Fibroblast of the conjunctiva (primary cell): ENCODE measurements around the gene MEGF9.
"Not testable (repeated sequence)": the region's sequence is repeated elsewhere in the genome, so short reads cannot be mapped to it uniquely, and the experiment has no call there.

Source experiments
- DNase-seq: peaks from one replicate; pipeline ENCODE4 v3.0.0-alpha.2; 2010; ENCODE audit warnings: low read depth

MEGF9 gene

GRCh38 chr9:120655005-120655622 lies 59.2 kb downstream of the MEGF9 start:
- no peak for DNase-seq

GRCh38 chr9:120654272-120654671 lies 60.0 kb downstream of the MEGF9 start:
- DNase-seq: no peak

GRCh38 chr9:120653762-120654161 lies 60.5 kb downstream of the MEGF9 start:
- no peak for DNase-seq

GRCh38 chr9:120652934-120653333 lies 61.3 kb downstream of the MEGF9 start:
- DNase-seq: no peak

DNA sequence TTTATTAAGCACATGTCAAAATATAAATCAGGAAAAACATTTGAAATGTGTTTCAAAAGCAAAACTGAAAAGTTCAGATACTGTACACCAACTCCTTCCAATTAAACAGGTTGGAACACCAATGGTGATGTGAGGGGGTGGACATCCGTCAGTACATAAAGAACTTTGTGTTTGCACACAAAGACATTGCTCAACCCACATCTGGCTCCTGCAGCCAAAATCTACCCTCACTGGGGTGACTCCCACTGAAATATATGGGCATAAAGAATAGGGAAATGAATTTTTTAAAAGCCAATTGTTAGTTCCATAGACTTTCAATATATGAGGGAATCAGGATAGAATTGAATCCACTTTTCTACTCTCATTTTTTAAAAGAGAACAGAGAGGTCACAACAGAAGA lies 63.9 kb downstream of the MEGF9 start:
- DNase-seq: no peak

GRCh38 chr9:120648581-120649197 lies 65.6 kb downstream of the MEGF9 start:
- DNase-seq: no peak

- no peak for DNase-seq
Observed at GRCh38 chr9:120646948-120647347, 67.3 kb downstream of the MEGF9 start.

DNA sequence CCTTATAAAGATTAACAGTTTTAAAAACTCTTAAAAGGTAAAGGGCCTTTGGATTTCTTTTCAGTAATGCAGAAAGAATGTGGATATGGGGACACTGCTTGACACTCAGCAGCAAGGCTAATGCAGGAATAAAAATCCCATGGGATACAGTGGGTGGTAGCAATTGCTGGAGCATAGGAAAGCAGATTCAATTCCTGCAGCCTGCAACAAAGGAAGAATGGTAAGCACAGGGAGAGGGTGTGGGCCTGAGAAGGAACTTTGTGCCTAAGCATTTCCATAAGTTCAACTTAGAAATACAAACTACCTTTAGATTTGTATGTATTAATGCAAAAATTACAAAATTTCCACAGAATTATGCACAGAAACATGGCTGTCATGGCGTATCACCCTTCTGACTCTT lies 68.5 kb downstream of the MEGF9 start:
- DNase-seq: no peak

DNA sequence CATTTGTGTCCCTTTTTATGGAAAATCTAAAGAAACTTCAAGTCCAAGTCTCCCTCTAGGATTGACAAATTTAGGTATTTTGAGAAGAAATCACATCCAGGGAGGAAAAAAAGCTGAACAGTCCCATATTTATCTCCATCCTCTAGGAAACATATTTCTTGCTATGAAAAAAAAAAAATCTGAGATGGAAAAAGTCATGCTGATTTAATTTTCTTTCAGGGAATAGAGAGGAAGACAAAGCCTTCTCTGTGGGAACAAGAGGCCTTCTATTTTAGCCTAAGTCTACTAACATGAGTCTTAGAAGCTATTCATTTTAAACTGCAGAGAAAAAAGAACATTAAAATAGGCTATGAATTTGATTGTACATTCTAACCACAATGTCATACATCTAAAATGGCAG lies 71.2 kb downstream of the MEGF9 start:
- DNase-seq: no peak

GRCh38 chr9:120642129-120642770 lies 72.0 kb downstream of the MEGF9 start:
- DNase-seq: no peak

GRCh38 chr9:120640874-120641273 lies 73.4 kb downstream of the MEGF9 start:
- DNase-seq: not testable (repeated sequence)

GRCh38 chr9:120640380-120640779 lies 73.9 kb downstream of the MEGF9 start:
- DNase-seq: no peak

DNA sequence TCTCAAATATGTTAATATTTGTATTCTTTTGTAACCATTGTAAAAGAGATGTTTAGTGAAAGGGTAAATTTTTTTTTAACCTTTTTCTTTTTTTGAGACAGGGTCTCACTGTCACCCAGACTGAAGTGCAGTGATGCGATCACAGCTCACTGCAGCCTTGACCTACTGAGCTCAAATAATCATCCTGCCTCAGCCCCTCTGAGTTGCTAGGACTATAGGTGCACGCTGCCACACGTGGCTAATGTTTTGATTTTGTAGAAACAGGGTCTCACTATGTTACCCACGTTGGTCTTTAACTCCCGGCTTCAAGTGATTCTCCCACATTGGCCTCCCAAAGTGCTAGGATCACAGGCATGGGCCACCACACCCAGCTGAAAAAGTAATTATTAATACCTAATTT lies 76.4 kb downstream of the MEGF9 start:
- no peak for DNase-seq

- DNase-seq: no peak
Observed at GRCh38 chr9:120636194-120636957, 77.9 kb downstream of the MEGF9 start.

- no peak for DNase-seq
Observed at GRCh38 chr9:120635011-120635410, 79.3 kb downstream of the MEGF9 start.

DNA sequence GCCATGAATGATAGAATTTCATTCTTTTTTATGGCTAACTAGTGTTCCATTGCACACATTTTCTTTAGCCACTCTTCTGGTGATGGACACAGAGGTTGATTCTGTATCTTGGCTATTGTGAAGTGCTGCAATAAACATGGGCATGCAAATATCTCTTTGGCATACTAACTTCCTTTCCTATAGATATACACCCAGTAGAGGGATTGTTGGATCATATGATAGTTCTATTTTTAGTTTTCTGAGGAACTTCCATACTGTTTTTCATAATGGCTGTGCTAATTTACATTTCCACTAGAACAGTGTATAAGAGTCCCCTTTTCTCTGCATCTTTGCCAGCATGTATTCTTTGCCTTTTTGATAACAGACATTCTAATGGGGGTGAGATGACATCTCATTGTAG lies 83.9 kb downstream of the MEGF9 start:
- DNase-seq: no peak

DNA sequence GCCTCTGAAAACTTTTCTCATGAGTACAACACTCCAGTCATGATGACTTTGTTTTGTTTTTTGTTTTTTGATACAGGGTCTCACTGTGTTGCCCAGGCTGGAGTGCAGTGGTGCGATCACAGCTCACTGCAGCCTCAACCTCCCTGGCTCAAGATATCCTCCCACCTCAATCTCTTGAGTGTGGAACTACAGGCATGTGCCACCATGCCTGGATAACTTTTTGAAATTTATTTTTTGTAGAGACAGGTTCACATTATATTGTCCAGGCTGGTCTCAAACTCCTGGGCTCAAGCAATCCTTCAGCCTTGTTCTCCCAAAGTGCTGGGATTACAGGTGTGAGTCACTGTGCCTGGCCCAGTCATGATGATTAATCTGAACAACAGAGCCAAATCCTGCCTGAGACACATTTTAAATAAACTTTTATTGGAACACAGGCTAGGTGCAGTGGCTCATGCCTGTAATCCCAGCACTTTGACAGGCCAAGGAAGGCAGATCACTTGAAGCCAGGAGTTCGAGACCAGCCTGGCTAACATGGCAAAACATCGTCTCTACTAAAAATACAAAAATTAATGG lies 85.3 kb downstream of the MEGF9 start:
- not testable (repeated sequence) for DNase-seq

GRCh38 chr9:120628207-120628924 lies 85.9 kb downstream of the MEGF9 start:
- DNase-seq: no peak

DNA sequence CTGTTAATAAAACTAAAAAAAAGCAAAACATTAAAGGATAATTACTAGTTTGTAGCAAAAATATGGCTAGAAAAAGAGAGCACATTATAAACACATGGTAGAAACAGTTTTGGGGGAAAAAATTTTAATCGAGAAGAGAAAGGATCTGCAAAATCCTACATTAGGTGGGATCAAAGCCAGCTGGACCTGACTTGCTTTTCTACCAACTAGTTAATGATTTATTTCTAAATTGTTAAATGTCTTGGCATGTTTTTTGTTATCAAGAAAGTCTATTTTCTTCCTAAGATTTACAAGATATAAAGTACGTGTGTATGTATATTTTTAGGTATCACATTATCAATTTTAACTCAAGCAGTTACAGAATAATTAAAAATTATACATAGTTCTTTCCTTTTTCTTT lies 87.2 kb downstream of the MEGF9 start:
- no peak for DNase-seq

DNA sequence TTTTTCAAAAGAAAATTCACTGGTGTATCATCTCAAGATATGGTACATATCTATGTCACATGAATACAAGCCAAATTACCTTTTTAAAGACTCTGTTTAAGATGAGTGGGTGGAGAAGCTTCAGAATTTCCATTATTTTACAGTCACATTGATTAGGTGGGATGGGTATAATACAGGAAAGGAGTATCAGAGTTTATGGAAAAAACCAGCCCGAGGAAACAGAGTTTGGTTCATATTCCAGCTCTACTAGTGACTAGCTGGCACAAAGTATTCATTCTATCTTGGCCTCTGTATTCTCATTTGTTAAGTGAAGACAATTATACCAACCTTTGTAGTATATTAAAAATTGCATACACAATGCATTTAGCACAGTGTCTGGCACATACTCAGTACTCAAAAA lies 87.8 kb downstream of the MEGF9 start:
- DNase-seq: no peak

DNA sequence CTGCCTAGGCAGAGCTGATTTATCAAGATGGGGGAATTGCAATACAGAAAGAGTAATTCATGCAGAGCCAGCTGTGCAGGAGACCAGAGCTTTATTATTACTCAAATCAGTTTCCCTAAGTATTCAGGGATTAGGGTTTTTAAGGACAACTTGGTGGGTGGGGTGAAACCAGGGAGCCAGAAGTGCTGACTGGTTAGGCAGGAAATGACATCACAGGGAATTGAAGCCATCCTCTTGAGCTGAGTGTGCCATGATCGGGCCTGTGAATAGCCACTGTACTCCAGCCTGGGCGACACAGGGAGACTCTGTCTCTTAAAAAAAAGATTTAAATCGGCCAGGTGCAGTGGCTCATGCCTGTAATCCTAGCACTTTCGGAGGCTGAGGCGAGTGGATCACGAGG lies 89.0 kb downstream of the MEGF9 start:
- no peak for DNase-seq

DNA sequence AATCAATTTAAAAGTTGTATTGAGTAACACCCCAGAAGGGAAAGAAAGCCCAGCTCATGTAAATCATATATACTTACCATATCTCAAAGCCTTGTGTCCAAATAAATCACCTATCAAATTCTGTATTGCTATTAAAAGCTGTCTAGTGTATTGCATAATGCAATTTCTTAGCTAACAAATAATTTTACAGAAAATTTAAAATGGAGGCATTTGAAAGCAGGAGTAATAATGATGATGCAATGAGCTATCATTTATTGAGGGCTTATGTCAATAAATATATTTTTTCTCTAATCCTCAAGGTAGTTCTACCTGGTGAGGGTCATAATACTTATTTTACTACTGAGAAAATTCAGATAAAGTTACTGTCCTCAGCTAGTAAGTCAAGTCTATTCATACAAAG lies 91.5 kb downstream of the MEGF9 start:
- no peak for DNase-seq
